Mesenchymal stem cell (in vitro differentiated cells and primary cell): ENCODE results near the gene AMIGO2.

ENCODE experiments used
- DNase-seq: peaks from one replicate; pipeline ENCODE4 v3.0.0-alpha.2; 2013
- H2AFZ ChIP-seq: one replicate; pipeline ENCODE4 v1.6.1; 2013; ENCODE audit warnings: low read depth, mild to moderate bottlenecking, control low read depth, inconsistent platforms, low read length, moderate library complexity
- H2AK5ac ChIP-seq: 2 replicates; pipeline ENCODE4 v1.6.1; 2013; ENCODE audit warnings: low read length, moderate library complexity, mild to moderate bottlenecking, inconsistent platforms; ENCODE audit not compliant: severe bottlenecking
- H2BK120ac ChIP-seq: one replicate; pipeline ENCODE4 v1.6.1; 2013; ENCODE audit warnings: low read depth, mild to moderate bottlenecking, inconsistent platforms, low read length, moderate library complexity
- H2BK12ac ChIP-seq, 2 experiments: one replicate each; pipeline ENCODE4 v1.6.1; 2013; ENCODE audit warnings: inconsistent platforms in 2 of 2, low read length in 2 of 2, mild to moderate bottlenecking in 2 of 2, moderate library complexity in 2 of 2, control low read depth in 1 of 2
- H2BK15ac ChIP-seq: one replicate; pipeline ENCODE4 v1.6.1; 2013; ENCODE audit warnings: mild to moderate bottlenecking, low read depth, inconsistent platforms; ENCODE audit not compliant: poor library complexity, severe bottlenecking
- H2BK5ac ChIP-seq: 2 replicates; pipeline ENCODE4 v1.6.1; 2013; ENCODE audit warnings: low read depth, mild to moderate bottlenecking, low read length, control low read depth, inconsistent platforms; ENCODE audit not compliant: poor library complexity, severe bottlenecking
- H3K14ac ChIP-seq, 2 experiments: one replicate each; pipeline ENCODE4 v1.6.1; 2013; ENCODE audit warnings: inconsistent platforms in 2 of 2, low read length in 2 of 2, control low read depth in 1 of 2, mild to moderate bottlenecking in 1 of 2, moderate library complexity in 1 of 2
- H3K18ac ChIP-seq, 2 experiments: one replicate each; pipeline ENCODE4 v1.6.1; 2013; ENCODE audit warnings: inconsistent platforms in 2 of 2, low read length in 2 of 2, control low read depth in 1 of 2, low read depth in 1 of 2, mild to moderate bottlenecking in 1 of 2
- H3K23ac ChIP-seq, 2 experiments: one replicate each; pipeline ENCODE4 v1.6.1; 2013; ENCODE audit warnings: inconsistent platforms in 2 of 2, low read length in 2 of 2, mild to moderate bottlenecking in 2 of 2, moderate library complexity in 2 of 2, control low read depth in 1 of 2
- H3K27ac ChIP-seq: 2 replicates; pipeline ENCODE4 v1.5.1; 2013; ENCODE audit warnings: mild to moderate bottlenecking, moderate library complexity, low read length, control low read depth, inconsistent platforms; ENCODE audit not compliant: poor library complexity, severe bottlenecking
- H3K27me3 ChIP-seq, 2 experiments: 2 replicates each; pipeline versions ENCODE4 v1.6.1 to v1.7.0; 2013; ENCODE audit warnings: low read length in 2 of 2, mild to moderate bottlenecking in 2 of 2, moderate library complexity in 2 of 2, control low read depth in 1 of 2, inconsistent platforms in 1 of 2; ENCODE audit not compliant: control insufficient read depth in 1 of 2, insufficient read depth in 1 of 2
- H3K36me3 ChIP-seq, 2 experiments: 2 replicates each; pipeline versions ENCODE4 v1.6.1 to v1.7.0; 2013; ENCODE audit warnings: low read length in 2 of 2, control low read depth in 1 of 2, inconsistent platforms in 1 of 2, low read depth in 1 of 2, mild to moderate bottlenecking in 1 of 2; ENCODE audit not compliant: insufficient read depth in 2 of 2, control insufficient read depth in 1 of 2
- H3K4ac ChIP-seq, 2 experiments: one replicate each; pipeline ENCODE4 v1.6.1; 2013; ENCODE audit warnings: inconsistent platforms in 2 of 2, low read length in 2 of 2, mild to moderate bottlenecking in 2 of 2, moderate library complexity in 2 of 2, control low read depth in 1 of 2, low read depth in 1 of 2
- H3K4me1 ChIP-seq: 2 replicates; pipeline ENCODE4 v1.6.1; 2013; ENCODE audit warnings: low read depth, low read length, control low read depth; ENCODE audit not compliant: control insufficient read depth, insufficient read depth
- H3K4me2 ChIP-seq: 2 replicates; pipeline ENCODE4 v1.6.1; 2013; ENCODE audit warnings: low read length, mild to moderate bottlenecking, inconsistent platforms; ENCODE audit not compliant: poor library complexity, severe bottlenecking
- H3K4me3 ChIP-seq, 2 experiments: 2 replicates each; pipeline versions ENCODE4 v1.5.1 to v1.7.0; 2013; ENCODE audit warnings: low read length in 2 of 2, mild to moderate bottlenecking in 2 of 2, control low read depth in 1 of 2, low read depth in 1 of 2; ENCODE audit not compliant: insufficient read depth in 1 of 2
- H3K79me1 ChIP-seq: replicated peaks from 2 replicates; pipeline ENCODE4 v1.6.1; 2013; ENCODE audit warnings: mild to moderate bottlenecking, control low read depth, low read length, inconsistent platforms; ENCODE audit not compliant: poor library complexity, severe bottlenecking
- H3K9ac ChIP-seq: 2 replicates; pipeline ENCODE4 v1.7.0; 2013; ENCODE audit warnings: mild to moderate bottlenecking, low read length, moderate library complexity
- H3K9me3 ChIP-seq: 2 replicates; pipeline ENCODE4 v1.7.0; 2013; ENCODE audit warnings: mild to moderate bottlenecking, low read length; ENCODE audit not compliant: control insufficient read depth
- H4K8ac ChIP-seq: one replicate; pipeline ENCODE4 v1.6.1; 2013; ENCODE audit warnings: inconsistent platforms, mild to moderate bottlenecking, low read length, moderate library complexity
- H4K91ac ChIP-seq: one replicate; pipeline ENCODE4 v1.6.1; 2013; ENCODE audit warnings: mild to moderate bottlenecking, low read length, inconsistent platforms
- WGBS: methylation state at CpG from one replicate; pipeline ENCODE4 v1.1.7; 2013; ENCODE audit warnings: mixed read lengths; 5-methylcytosine and 5-hydroxymethylcytosine counted together

AMIGO2 gene

GRCh38 chr12:47094804-47095203, 15.0 kb upstream of the AMIGO2 start:
- no peak overlapping the region for H2BK15ac ChIP-seq
- H3K4me3 ChIP-seq: no peak overlapping the region
- no peak overlapping the region for H2BK12ac ChIP-seq
- H2AFZ ChIP-seq: no peak overlapping the region
- no peak overlapping the region for H3K14ac ChIP-seq
- H3K36me3 ChIP-seq: no peaks in the 10 kb centered on the region
- no peak overlapping the region for H3K4ac ChIP-seq
- H3K18ac ChIP-seq: no peak overlapping the region
- H3K27ac ChIP-seq: peak overlapping the region; percentile 64
- no peak overlapping the region for H3K23ac ChIP-seq
- no peak overlapping the region for H3K9ac ChIP-seq
- WGBS: 71% methylated on average over 2 of the region's 4 CpGs
- no peak overlapping the region for H4K91ac ChIP-seq
- no peak overlapping the region for H2BK5ac ChIP-seq
- no peak for DNase-seq
- H2AK5ac ChIP-seq: no peak overlapping the region
- H3K79me1 ChIP-seq: peaks cover 3% of the 10 kb centered on the region
- no peaks in the 10 kb centered on the region for H3K4me1 ChIP-seq
- H4K8ac ChIP-seq: no peak overlapping the region
- no peaks in the 10 kb centered on the region for H3K27me3 ChIP-seq
- H3K4me2 ChIP-seq: no peak overlapping the region
- no peaks in the 10 kb centered on the region for H3K9me3 ChIP-seq
- peak overlapping the region; percentile 49 for H2BK120ac ChIP-seq

GRCh38 chr12:47091009-47091408, 11.2 kb upstream of the AMIGO2 start:
- Histone ChIP-seq H3K23ac (no peak overlapping the region), H3K4me3 (no peak overlapping the region), H3K4ac (no peak overlapping the region), H4K8ac (no peak overlapping the region), H4K91ac (no peak overlapping the region), H3K27ac (no peak overlapping the region), H3K36me3 (no peaks in the 10 kb centered on the region), H3K9ac (no peak overlapping the region), H2AK5ac (no peak overlapping the region), H3K9me3 (no peaks in the 10 kb centered on the region), H3K18ac (no peak overlapping the region), H2BK12ac (no peak overlapping the region), H2BK120ac (no peak overlapping the region), H2BK5ac (no peak overlapping the region), H2AFZ (no peak overlapping the region), H3K4me1 (peaks cover 4% of the 10 kb centered on the region), H3K79me1 (peaks cover 1% of the 10 kb centered on the region), H2BK15ac (no peak overlapping the region), H3K27me3 (no peaks in the 10 kb centered on the region), H3K4me2 (no peak overlapping the region), H3K14ac (no peak overlapping the region)
- DNase-seq: no peak
- WGBS: no CpG with 5 or more reads among the region's 2 CpGs

- peak overlapping the region; percentile 93 for H3K27ac ChIP-seq
- H3K14ac ChIP-seq: no peak overlapping the region
- WGBS: 27% methylated on average over 6 of the region's 7 CpGs
- H2AFZ ChIP-seq: no peak overlapping the region
- H2BK120ac ChIP-seq: no peak overlapping the region
- peak overlapping the region in 1 of 2 experiments; percentile 1 for H3K18ac ChIP-seq
- H3K4me3 ChIP-seq: no peak overlapping the region
- H2BK5ac ChIP-seq: peak overlapping the region; percentile 54
- H2AK5ac ChIP-seq: peak overlapping the region; percentile 14
- no peak overlapping the region for H3K4me2 ChIP-seq
- H3K23ac ChIP-seq: no peak overlapping the region
- no peaks in the 10 kb centered on the region for H3K27me3 ChIP-seq
- peak; percentile 50 for DNase-seq
- H3K4ac ChIP-seq: no peak overlapping the region
- H3K9me3 ChIP-seq: no peaks in the 10 kb centered on the region
- H4K91ac ChIP-seq: no peak overlapping the region
- no peak overlapping the region for H3K9ac ChIP-seq
- peaks cover 3% of the 10 kb centered on the region for H3K79me1 ChIP-seq
- H4K8ac ChIP-seq: no peak overlapping the region
- no peaks in the 10 kb centered on the region for H3K36me3 ChIP-seq
- H2BK15ac ChIP-seq: no peak overlapping the region
- no peak overlapping the region for H2BK12ac ChIP-seq
- peaks cover 9% of the 10 kb centered on the region for H3K4me1 ChIP-seq
Observed at GRCh38 chr12:47088021-47088944, 8.5 kb upstream of the AMIGO2 start.

- H4K91ac ChIP-seq: no peak overlapping the region
- peak overlapping the region; percentile 21 for H3K4me2 ChIP-seq
Observed at GRCh38 chr12:47087088-47087688, 7.4 kb upstream of the AMIGO2 start.

More at GRCh38 chr12:47087088-47087688, 7.4 kb upstream of the AMIGO2 start:
- no peak overlapping the region for H4K8ac ChIP-seq
- H3K36me3 ChIP-seq: no peaks in the 10 kb centered on the region
- H2BK12ac ChIP-seq: no peak overlapping the region
- no peak overlapping the region for H3K14ac ChIP-seq
- no peak overlapping the region for H3K9ac ChIP-seq
- H2AK5ac ChIP-seq: no peak overlapping the region
- H3K23ac ChIP-seq: no peak overlapping the region
- no peak overlapping the region for H3K4me3 ChIP-seq
- H3K79me1 ChIP-seq: peaks cover 3% of the 10 kb centered on the region
- H3K27ac ChIP-seq: peak overlapping the region; percentile 85
- 100% methylated on average over 1 of the region's 2 CpGs for WGBS
- H3K4me1 ChIP-seq: peaks cover 11% of the 10 kb centered on the region
- peak overlapping the region; percentile 87 for H2BK5ac ChIP-seq
- no peaks in the 10 kb centered on the region for H3K9me3 ChIP-seq
- H3K27me3 ChIP-seq: no peaks in the 10 kb centered on the region
- no peak overlapping the region for H2AFZ ChIP-seq
- H3K18ac ChIP-seq: no peak overlapping the region
- H2BK120ac ChIP-seq: no peak overlapping the region
- no peak overlapping the region for H3K4ac ChIP-seq
- no peak overlapping the region for H2BK15ac ChIP-seq
- peak; percentile 27 for DNase-seq
